HL-60 (cell line): ENCODE measurements around the gene ZBTB42.

Source experiments
- CTCF ChIP-seq: IDR thresholded peaks from one replicate; pipeline ENCODE4 v1.5.1; 2011; ENCODE audit warnings: low read length, control low read depth, inconsistent platforms; ENCODE audit not compliant: insufficient read depth
- REST ChIP-seq: IDR thresholded peaks from 2 replicates; pipeline ENCODE4 v1.6.1; 2012; ENCODE audit warnings: low read depth; ENCODE audit not compliant: insufficient replicate concordance

- TF ChIP-seq CTCF = no peak
- TF ChIP-seq REST = no peak
Observed at GRCh38 chr14:104810316-104810715, 9.4 kb downstream of the ZBTB42 start.
